Kidney epithelial cell (primary cell): ENCODE data around the gene SVEP1. TPM values are rescaled to one million over a fixed set of nuclear protein-coding genes. Genes with fewer than 3 reads are reported as not detected.

Experiments
- DNase-seq: peaks from one replicate; pipeline ENCODE4 v3.0.0-alpha.2; 2010; ENCODE audit warnings: low read depth
- H3K27me3 ChIP-seq: 2 replicates; pipeline ENCODE4 v1.6.0; 2011; ENCODE audit warnings: low read length; ENCODE audit not compliant: control insufficient read depth, insufficient read depth
- H3K36me3 ChIP-seq: 2 replicates; pipeline ENCODE4 v1.5.1; 2011; ENCODE audit warnings: low read length; ENCODE audit not compliant: control insufficient read depth, insufficient read depth
- H3K4me3 ChIP-seq: 2 replicates; pipeline ENCODE4 v1.5.1; 2011; ENCODE audit warnings: low read depth, mild to moderate bottlenecking, control low read depth, low read length
- total RNA-seq: library from RNA; depleted of rRNA; stranded (reverse); fragments of >200 nt; gene quantifications from 2 replicates; pipeline ENCODE4 v1.2.3, GENCODE V29; 2015
- TF ChIP-seq, protein P1 (sequence below): IDR thresholded peaks from 2 replicates; pipeline ENCODE4 v1.5.1; 2011; ENCODE audit warnings: mild to moderate bottlenecking, moderate library complexity, low read length, control low read depth, inconsistent platforms; ENCODE audit not compliant: insufficient read depth, poor library complexity, severe bottlenecking

Gene SVEP1
- total RNA-seq, 1 donor from 2014 or later: 1.6 TPM

DNA sequence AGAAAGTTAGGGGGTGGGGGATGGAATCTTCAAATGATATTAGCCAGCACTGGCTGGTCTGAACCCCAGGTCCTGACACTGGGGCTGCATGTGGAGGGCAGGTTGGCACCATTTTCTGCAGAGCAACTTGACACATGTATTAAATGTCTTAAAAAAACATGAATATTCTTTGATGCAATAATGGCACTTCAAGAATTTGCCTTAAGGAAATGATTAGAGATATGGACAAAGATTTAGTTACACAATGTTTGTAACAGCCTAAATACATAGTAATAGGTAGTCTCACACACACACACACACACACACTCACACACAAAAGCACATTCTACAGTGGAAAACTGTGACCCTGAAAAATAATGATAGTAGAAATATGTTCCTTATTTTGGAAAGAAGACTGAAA lies 3.6 kb downstream of the SVEP1 start:
- Histone ChIP-seq H3K27me3 (peaks cover 18% of the 10 kb centered on the region), H3K4me3 (no peak overlapping the region)

DNA sequence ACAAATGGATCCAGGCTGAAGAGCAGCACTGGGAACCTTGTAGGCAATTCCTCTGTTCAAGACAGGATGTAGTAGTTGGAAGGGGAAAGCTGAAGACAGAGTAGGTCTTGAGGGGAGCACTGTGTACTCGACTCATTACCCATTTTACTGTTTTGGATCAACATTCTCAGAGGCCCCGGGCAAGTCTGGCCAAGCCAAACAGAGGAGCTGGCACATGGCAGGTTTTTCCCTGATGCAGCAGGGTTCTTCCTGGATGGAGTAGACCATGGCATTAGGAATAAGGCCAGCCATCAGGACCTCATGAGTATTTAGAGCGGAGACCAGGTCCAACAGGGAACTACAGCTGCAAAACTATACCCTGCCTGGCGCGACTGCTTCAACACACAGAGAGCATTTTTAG lies 4.4 kb downstream of the SVEP1 start:
- TF ChIP-seq, protein P1, sequence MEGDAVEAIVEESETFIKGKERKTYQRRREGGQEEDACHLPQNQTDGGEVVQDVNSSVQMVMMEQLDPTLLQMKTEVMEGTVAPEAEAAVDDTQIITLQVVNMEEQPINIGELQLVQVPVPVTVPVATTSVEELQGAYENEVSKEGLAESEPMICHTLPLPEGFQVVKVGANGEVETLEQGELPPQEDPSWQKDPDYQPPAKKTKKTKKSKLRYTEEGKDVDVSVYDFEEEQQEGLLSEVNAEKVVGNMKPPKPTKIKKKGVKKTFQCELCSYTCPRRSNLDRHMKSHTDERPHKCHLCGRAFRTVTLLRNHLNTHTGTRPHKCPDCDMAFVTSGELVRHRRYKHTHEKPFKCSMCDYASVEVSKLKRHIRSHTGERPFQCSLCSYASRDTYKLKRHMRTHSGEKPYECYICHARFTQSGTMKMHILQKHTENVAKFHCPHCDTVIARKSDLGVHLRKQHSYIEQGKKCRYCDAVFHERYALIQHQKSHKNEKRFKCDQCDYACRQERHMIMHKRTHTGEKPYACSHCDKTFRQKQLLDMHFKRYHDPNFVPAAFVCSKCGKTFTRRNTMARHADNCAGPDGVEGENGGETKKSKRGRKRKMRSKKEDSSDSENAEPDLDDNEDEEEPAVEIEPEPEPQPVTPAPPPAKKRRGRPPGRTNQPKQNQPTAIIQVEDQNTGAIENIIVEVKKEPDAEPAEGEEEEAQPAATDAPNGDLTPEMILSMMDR: no peak
- no peaks in the 10 kb centered on the region for H3K36me3 ChIP-seq
- H3K27me3 ChIP-seq: peaks cover 17% of the 10 kb centered on the region
- DNase-seq: no peak
- H3K4me3 ChIP-seq: no peak overlapping the region

More for the DNA sequence above, 3.6 kb downstream of the SVEP1 start:
- H3K36me3 ChIP-seq: no peaks in the 10 kb centered on the region
- no peak for DNase-seq
- TF ChIP-seq, protein P1: no peak

DNA sequence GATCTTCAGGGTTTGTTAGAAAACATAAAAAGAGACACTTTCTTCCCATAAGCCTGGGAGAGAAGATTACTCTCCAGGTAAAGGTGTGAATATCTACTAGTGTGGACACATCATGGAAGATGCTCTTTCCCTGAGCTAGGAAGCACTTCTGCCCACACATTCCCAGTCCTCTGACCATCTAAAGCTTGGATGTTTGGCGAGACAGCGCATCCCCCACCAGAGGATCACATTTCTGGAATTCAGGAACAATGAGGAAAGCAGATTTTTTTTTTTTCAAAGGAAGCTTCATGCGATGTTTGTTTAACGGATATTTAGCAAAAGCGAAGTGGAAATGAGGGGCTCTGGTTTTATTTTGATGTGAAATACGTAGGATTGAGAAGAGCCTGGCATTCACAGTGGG lies 6.2 kb downstream of the SVEP1 start:
- TF ChIP-seq, protein P1: no peak
- H3K27me3 ChIP-seq: no peaks in the 10 kb centered on the region

DNA sequence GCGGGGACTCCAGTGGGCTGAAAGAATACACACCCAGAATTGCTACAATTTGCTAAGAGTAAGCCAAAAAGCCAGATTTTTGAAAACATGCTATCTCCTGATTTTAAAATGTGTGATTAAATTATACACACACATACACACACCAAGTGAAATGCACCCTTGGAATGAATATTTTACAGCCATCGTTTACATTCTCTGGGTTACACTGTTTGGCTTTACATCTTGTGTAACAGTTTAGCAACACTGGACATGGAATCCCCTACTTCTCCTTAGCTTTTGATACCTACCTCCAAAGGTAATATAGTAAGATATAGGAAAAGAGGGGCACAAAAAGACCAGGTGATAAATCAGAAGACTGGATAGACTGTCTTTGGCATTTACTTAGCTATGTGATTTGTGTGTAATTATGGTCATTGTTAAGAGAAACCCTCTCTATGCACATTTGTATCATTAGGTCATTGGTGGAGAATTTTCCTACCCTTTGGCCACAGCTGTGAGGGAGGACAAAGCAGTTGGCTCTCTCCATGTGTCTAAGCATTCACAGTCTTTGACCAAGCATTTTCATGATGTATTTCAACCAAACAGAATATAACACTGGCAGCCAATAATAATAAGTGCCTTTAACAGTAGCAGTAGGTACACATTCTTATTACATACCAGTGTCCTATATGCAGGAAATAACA lies 7.6 kb downstream of the SVEP1 start:
- TF ChIP-seq, protein P1: no peak
- H3K27me3 ChIP-seq: no peaks in the 10 kb centered on the region
- H3K4me3 ChIP-seq: no peak overlapping the region
- no peak for DNase-seq
- no peaks in the 10 kb centered on the region for H3K36me3 ChIP-seq

More for the DNA sequence above, 6.2 kb downstream of the SVEP1 start:
- H3K4me3 ChIP-seq: no peak overlapping the region
- H3K36me3 ChIP-seq: no peaks in the 10 kb centered on the region
- no peak for DNase-seq

DNA sequence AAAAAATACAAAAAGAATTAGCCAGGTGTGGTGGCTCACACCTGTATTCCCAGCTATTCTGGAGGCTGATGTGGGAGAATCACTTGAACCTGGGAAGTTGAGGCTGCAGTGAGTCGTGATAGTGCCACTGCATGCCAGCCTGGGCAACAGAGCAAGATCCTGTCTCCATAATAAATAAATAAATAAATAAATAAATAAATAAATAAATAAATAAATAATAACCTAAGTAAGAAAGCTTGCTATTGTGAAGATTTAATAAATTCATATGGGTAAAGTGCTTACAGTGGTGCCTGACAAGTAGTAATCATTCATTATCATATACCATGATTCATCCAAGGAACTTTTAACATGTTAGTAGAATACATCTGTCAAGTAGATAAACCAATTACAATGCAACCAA lies 13.4 kb downstream of the SVEP1 start:
- H3K36me3 ChIP-seq: no peaks in the 10 kb centered on the region
- H3K27me3 ChIP-seq: no peaks in the 10 kb centered on the region
- TF ChIP-seq, protein P1: no peak
- DNase-seq: no peak
- H3K4me3 ChIP-seq: no peak overlapping the region

DNA sequence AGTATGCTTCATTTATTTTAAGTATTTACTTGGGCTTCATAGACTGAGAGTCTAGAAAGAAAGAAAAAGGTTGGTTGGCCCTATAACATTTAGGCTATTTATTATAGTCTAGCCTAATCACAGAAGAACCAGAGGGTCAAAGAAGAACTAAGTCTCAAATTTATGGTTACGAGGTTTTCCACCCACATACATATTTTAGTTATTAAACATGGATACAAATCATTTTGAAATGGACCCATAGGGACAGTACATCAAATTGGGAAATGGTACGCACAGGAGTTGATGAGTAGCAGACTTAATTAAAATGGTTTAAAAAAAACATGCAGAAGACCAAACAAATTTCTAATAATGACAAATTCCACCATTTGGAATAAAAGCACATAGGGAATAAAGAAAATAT lies 17.7 kb downstream of the SVEP1 start:
- TF ChIP-seq, protein P1: no peak
- DNase-seq: no peak
- Histone ChIP-seq H3K36me3 (no peaks in the 10 kb centered on the region), H3K4me3 (no peak overlapping the region), H3K27me3 (no peaks in the 10 kb centered on the region)
